Right lobe of liver (tissue), 6 donors: ENCODE measurements around the gene SPTA1. TPM values are rescaled to one million over a fixed set of nuclear protein-coding genes. Genes with fewer than 3 reads are reported as not detected.
"Not testable (repeated sequence)": the region's sequence is repeated elsewhere in the genome, so short reads cannot be mapped to it uniquely, and the experiment has no call there.

Experiments used
- ATAC-seq, 4 donors: fragments of 200-7000 bp; cut with Tn5 transposase; one replicate each; pipeline ENCODE4 v1.9.1; 2020; ENCODE audit warnings: mild to moderate bottlenecking in 4 of 4, moderate library complexity in 4 of 4
- DNase-seq, 3 donors: peaks; one replicate each; pipeline ENCODE4 v3.0.0-alpha.2; 2020
- H3K27ac ChIP-seq, 3 donors: fragments of 200-600 bp; one replicate each; pipeline ENCODE4 v1.8.0; 2022
- H3K27me3 ChIP-seq, 2 donors: fragments of 200-600 bp; one replicate each; pipeline ENCODE4 v1.8.0; 2022
- H3K36me3 ChIP-seq, 4 donors: fragments of 200-600 bp; sonication (generic) in 1 of 4; one replicate each; pipeline versions ENCODE4 v1.5.1 to v1.8.0; 2017 to 2022; ENCODE audit warnings: control low read depth in 1 of 4
- H3K4me1 ChIP-seq, 4 donors: fragments of 200-600 bp; sonication (generic) in 1 of 4; one replicate each; pipeline versions ENCODE4 v1.5.1 to v1.8.0; 2017 to 2022; ENCODE audit warnings: control low read depth in 1 of 4
- H3K4me3 ChIP-seq, 3 donors: fragments of 200-600 bp; one replicate each; pipeline ENCODE4 v1.8.0; 2022
- H3K9me3 ChIP-seq, 4 donors: fragments of 200-600 bp; sonication (generic) in 1 of 4; one replicate each; pipeline versions ENCODE4 v1.5.1 to v1.8.0; 2017 to 2022; ENCODE audit warnings: control low read depth in 1 of 4
- CTCF ChIP-seq, 4 donors: fragments of 200-600 bp in 3 of 4; fragments of 450-650 bp in 1 of 4; IDR thresholded peaks; one replicate each; pipeline versions ENCODE4 v1.5.1 to v1.8.0; 2016 to 2022; ENCODE audit warnings: antibody characterized with exemption in 4 of 4, mild to moderate bottlenecking in 2 of 4
- POLR2A ChIP-seq: fragments of 450-650 bp; IDR thresholded peaks from one replicate; pipeline ENCODE4 v1.6.1; 2017; ENCODE audit warnings: antibody characterized with exemption, mild to moderate bottlenecking
- WGBS: methylation state at CpG from one replicate; pipeline ENCODE4 v1.1.6; 2018; ENCODE audit warnings: low coverage, low lambda C conversion rate; ENCODE audit not compliant: insufficient coverage; ENCODE audit errors: missing lambda C conversion rate; 5-methylcytosine and 5-hydroxymethylcytosine counted together
- intact Hi-C, 2 donors: fragments of 100-400 bp; cut with DNase I; formaldehyde crosslinking; loops; one replicate each; pipeline versions ENCODE4 v1.11.2 to v1.14.1; 2022
- total RNA-seq, 6 experiments: library from RNA; depleted of rRNA in 2 of 6; stranded (reverse); fragments of >200 nt in 2 of 6; fragmentation: NEBNext Ultra II Directional in 3 of 6; extraction: Animal tissue kit (Norgen Biotek cat#: 25700) in 3 of 6; gene quantifications; one replicate each; pipeline versions ENCODE4 v1.1.0 to v1.2.4, GENCODE V29; 2016 to 2023
- donor health status: DM: no; HTN: yes; CAD: no.
- donor health status: DM: no; HTN: no; CAD: no.
- donor health status: DM: no; HTN: no; CAD: no.
- donor health status: DM: no; HTN: yes; CAD: no.
- donor health status: DM: no; HTN: yes; CAD: no.

The SPTA1 gene
- total RNA-seq, 6 experiments from 2014 or later: 0.18 to 4.3 (median 1.0) TPM; not detected in 2

DNA sequence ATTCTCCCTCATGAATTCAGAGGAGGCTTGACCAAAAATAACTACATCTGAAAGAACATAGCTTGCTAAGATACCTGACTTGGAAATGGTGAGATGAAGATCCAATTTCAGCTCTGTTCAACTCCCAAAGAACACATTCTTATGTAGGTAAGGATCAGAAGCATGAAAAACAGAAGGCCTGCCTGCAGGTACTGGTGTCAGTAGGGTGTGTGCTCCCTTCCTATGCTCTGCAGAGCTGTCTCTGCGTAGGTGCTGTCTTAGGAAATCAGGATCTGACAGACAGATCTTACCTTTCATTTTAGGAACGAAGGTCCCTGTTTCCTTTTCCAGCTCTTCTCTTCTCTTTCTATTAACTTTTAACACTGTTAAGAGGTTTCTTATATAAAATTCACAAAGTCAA, 19.6 kb upstream of the SPTA1 start:
- H3K27me3 ChIP-seq: no peaks in the 10 kb centered on the region
- peak in 1 of 4 donors; percentile 33 for ATAC-seq
- no peaks in the 10 kb centered on the region for H3K9me3 ChIP-seq
- no peak overlapping the region for H3K4me3 ChIP-seq
- no peak for TF ChIP-seq CTCF (IDR thresholded peaks at IDR 0.05)
- no peak for TF ChIP-seq POLR2A
- 47% methylated on average over 2 of the region's 2 CpGs for WGBS
- no peaks in the 10 kb centered on the region for H3K36me3 ChIP-seq
- intact Hi-C loops: no loop called here
- DNase-seq: no peak
- H3K27ac ChIP-seq: no peak overlapping the region
- H3K4me1 ChIP-seq: no peaks in the 10 kb centered on the region

DNA sequence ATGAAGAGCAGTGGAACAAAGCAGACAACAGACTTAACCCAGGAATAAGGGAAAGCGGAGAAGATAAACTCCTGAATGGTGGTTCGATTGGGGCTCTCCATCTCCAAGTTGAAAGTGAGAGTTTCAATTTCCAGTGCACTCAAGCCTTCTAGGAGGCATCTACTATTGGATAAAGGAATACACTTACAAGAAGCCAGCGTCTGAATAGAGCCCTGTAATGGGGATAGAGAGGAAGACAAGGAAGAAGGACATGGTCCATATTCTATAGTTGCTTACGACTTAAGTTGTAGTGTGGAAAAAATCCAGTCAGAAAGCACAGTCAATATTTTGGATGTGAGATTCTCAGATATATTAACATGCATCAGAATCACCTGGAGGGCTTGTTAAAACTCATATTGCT, 14.0 kb upstream of the SPTA1 start, which contains the start of gene OR6K2:
TSS of gene OR6K2 (minus strand) at position 101 of the 400 bp plus-strand sequence. CDS start at position 101, 0 bp downstream.
- ATAC-seq: no peak
- Histone ChIP-seq H3K4me3 (no peak within 1 kb of the TSS), H3K4me1 (no peaks in the 10 kb centered on the region), H3K27me3 (no peaks in the 10 kb centered on the region), H3K9me3 (no peaks in the 10 kb centered on the region), H3K36me3 (no peaks in the 10 kb centered on the region), H3K27ac (no peak within 1 kb of the TSS)
- intact Hi-C loops: no loop called here
- TF ChIP-seq POLR2A: no peak
- TF ChIP-seq CTCF (IDR thresholded peaks at IDR 0.05): no peak
- WGBS: 56% methylated on average over 4 of the region's 4 CpGs
- DNase-seq: no peak

DNA sequence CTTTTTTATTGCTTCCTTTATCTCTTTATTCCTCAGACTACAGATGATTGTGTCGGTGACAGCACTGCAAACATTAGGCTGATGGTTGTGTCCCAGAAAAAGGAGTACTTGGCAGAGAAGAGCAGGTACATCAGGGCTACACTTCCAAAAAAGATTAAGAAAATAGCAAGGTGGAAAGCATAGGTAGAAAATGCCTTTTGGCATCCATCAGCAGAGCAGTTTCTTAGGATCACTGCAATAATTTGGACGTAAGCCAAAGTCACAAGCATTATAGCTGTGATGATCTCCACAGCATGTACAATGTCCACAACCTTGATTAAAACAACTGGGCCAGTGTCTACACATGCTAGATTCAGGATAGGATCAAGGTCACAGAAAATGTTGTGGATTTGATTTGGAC, 8.1 kb upstream of the SPTA1 start:
- H3K9me3 ChIP-seq: no peaks in the 10 kb centered on the region
- 43% methylated on average over 2 of the region's 2 CpGs for WGBS
- no peaks in the 10 kb centered on the region for H3K4me1 ChIP-seq
- H3K27me3 ChIP-seq: no peaks in the 10 kb centered on the region
- intact Hi-C loops: no loop called here
- H3K4me3 ChIP-seq: no peak overlapping the region
- ATAC-seq (no peak), DNase-seq (no peak)
- H3K36me3 ChIP-seq: no peaks in the 10 kb centered on the region
- TF ChIP-seq POLR2A: no peak
- no peak for TF ChIP-seq CTCF (IDR thresholded peaks at IDR 0.05)
- H3K27ac ChIP-seq: no peak overlapping the region

DNA sequence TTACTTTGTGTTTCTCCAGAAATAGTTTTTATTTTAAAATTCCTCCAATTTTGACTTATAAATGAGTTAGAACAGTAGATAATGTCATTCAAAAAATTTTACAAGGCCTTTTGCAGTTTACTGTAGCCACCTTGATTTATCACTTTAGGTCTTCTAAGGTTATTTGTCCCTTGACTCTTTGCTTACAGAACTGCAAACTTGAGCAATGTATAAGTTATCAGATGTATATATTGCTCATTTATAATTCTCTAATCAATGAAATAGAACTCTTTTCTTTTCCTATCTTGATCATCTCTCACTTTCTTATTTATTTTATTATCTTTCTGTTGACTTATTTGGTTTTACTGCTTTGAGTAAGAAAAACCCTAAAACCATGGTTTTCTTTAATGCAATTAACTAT, 5.8 kb upstream of the SPTA1 start:
- DNase-seq (no peak), ATAC-seq (no peak)
- TF ChIP-seq CTCF (IDR thresholded peaks at IDR 0.05) (no peak), POLR2A (no peak)
- H3K27ac ChIP-seq: no peak overlapping the region
- H3K4me3 ChIP-seq: no peak overlapping the region
- no peaks in the 10 kb centered on the region for H3K27me3 ChIP-seq
- H3K36me3 ChIP-seq: no peaks in the 10 kb centered on the region
- no peaks in the 10 kb centered on the region for H3K9me3 ChIP-seq
- H3K4me1 ChIP-seq: no peaks in the 10 kb centered on the region
- intact Hi-C loops: no loop called here

DNA sequence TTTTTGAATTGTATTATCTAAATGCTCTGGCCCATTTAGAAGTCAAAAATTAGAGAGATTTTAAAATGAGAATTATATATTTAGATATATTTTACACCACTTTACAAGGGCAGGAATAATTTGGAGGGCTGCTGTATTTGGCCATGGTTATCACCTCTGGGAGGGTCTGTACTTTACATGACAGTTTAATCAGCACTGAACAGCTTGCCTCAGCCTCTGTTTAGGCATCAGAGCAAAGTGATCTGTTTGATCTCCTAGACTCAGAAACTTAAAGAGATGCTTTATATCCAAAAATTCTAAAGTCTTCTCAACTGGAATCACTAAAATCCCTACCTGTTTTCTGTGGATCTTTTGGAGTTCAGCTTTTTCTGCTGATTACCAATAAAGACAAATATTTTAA, 5.4 kb upstream of the SPTA1 start:
- ATAC-seq: no peak
- TF ChIP-seq POLR2A: no peak
- TF ChIP-seq CTCF (IDR thresholded peaks at IDR 0.05): no peak
- H3K36me3 ChIP-seq: no peaks in the 10 kb centered on the region
- H3K4me3 ChIP-seq: no peak overlapping the region
- no peaks in the 10 kb centered on the region for H3K9me3 ChIP-seq
- no peak for DNase-seq
- H3K27me3 ChIP-seq: no peaks in the 10 kb centered on the region
- intact Hi-C loops: no loop called here
- H3K4me1 ChIP-seq: no peaks in the 10 kb centered on the region
- no peak overlapping the region for H3K27ac ChIP-seq

DNA sequence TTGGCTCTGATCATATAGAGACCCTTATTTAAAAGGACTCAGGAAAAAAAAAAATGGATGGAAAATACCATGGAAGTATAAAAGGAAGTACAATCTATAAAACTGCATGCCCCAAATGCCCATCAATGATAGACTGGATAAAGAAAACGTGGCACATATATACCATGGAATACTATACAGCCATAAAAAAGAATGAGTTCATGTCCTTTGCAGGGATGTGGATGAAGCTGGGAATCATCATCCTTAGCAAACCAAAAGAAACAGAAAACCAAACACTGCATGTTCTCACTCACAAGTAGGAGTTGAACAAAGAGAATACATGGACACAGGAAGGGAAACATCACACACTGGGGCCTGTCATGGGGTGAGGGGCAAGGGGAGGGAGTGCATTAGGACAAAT, 4.6 kb upstream of the SPTA1 start:
- H3K9me3 ChIP-seq, intact Hi-C loops, H3K36me3 ChIP-seq, ATAC-seq, H3K4me3 ChIP-seq, DNase-seq, H3K4me1 ChIP-seq, H3K27ac ChIP-seq, H3K27me3 ChIP-seq: not testable (repeated sequence)
- 11% methylated on average over 1 of the region's 1 CpG for WGBS
